Spleen (tissue), 11 donors: Measurements from ENCODE around the gene SLC24A3. TPM values are rescaled to one million over a fixed set of nuclear protein-coding genes. Genes with fewer than 3 reads are reported as not detected.

ENCODE experiments used
- DNase-seq: peaks from one replicate; pipeline ENCODE4 v3.0.0-alpha.2; 2020
- H3K27ac ChIP-seq, 8 donors: fragments of 200-600 bp; sonication (generic) in 7 of 8; 1 replicate in 4 of 8; 2 replicates in 4 of 8; pipeline versions ENCODE4 v1.5.0 to v1.8.0; 2016 to 2021; ENCODE audit warnings: inconsistent platforms in 4 of 8, mild to moderate bottlenecking in 4 of 8, moderate library complexity in 1 of 8
- H3K27me3 ChIP-seq, 7 donors: fragments of 200-600 bp; sonication (generic) in 6 of 7; replicated peaks in 1 of 7; 1 replicate in 4 of 7; 2 replicates in 3 of 7; pipeline versions ENCODE4 v1.5.0 to v1.8.0; 2016 to 2021; ENCODE audit warnings: inconsistent platforms in 3 of 7, mild to moderate bottlenecking in 1 of 7
- H3K36me3 ChIP-seq, 6 donors: fragments of 200-600 bp; sonication (generic) in 5 of 6; 1 replicate in 4 of 6; 2 replicates in 2 of 6; pipeline versions ENCODE4 v1.5.0 to v1.8.0; 2016 to 2021; ENCODE audit warnings: inconsistent platforms in 2 of 6
- H3K4me1 ChIP-seq, 6 donors: fragments of 200-600 bp; sonication (generic) in 5 of 6; 1 replicate in 3 of 6; 2 replicates in 3 of 6; pipeline versions ENCODE4 v1.5.0 to v1.8.0; 2016 to 2021; ENCODE audit warnings: inconsistent platforms in 3 of 6
- H3K4me3 ChIP-seq, 8 donors: fragments of 200-600 bp; sonication (generic) in 7 of 8; 1 replicate in 4 of 8; 2 replicates in 4 of 8; pipeline versions ENCODE4 v1.5.0 to v1.8.0; 2016 to 2021; ENCODE audit warnings: inconsistent platforms in 4 of 8, mild to moderate bottlenecking in 4 of 8, moderate library complexity in 2 of 8
- H3K9me3 ChIP-seq, 8 donors: fragments of 200-600 bp; sonication (generic) in 7 of 8; 1 replicate in 4 of 8; 2 replicates in 4 of 8; pipeline versions ENCODE4 v1.5.0 to v1.8.0; 2016 to 2021; ENCODE audit warnings: inconsistent platforms in 4 of 8
- POLR2A ChIP-seq, 3 donors: fragments of 450-650 bp; IDR thresholded peaks; one replicate each; pipeline ENCODE4 v1.5.1; 2017; ENCODE audit warnings: antibody characterized with exemption in 3 of 3, mild to moderate bottlenecking in 1 of 3
- POLR2AphosphoS5 ChIP-seq, 3 donors: sonication (generic); formaldehyde crosslinking; IDR thresholded peaks; one replicate each; pipeline ENCODE4 v1.5.1; 2017; ENCODE audit warnings: antibody characterized with exemption in 3 of 3
- WGBS, 5 donors: extraction: QIAGEN DNeasy Blood & Tissue Kit in 3 of 5; methylation state at CpG; one replicate each; pipeline versions ENCODE4 v1.1.5 to v1.1.7; 2013 to 2018; 5-methylcytosine and 5-hydroxymethylcytosine counted together
- intact Hi-C: fragments of 100-400 bp; cut with DNase I; formaldehyde crosslinking; loops from one replicate; pipeline ENCODE4 v1.15.0; 2023; ENCODE audit warnings: low total_unique reads
- polyA plus RNA-seq, 3 donors: library from polyadenylated mRNA; stranded (reverse); fragments of 200-250 nt; gene quantifications; one replicate each; pipeline ENCODE4 v1.2.1, GENCODE V29; 2013
- total RNA-seq, 7 donors: library from RNA; depleted of rRNA in 3 of 7; stranded (reverse); fragments of >200 nt in 3 of 7; fragmentation: NEBNext Ultra II Directional in 4 of 7; extraction: Animal tissue kit (Norgen Biotek cat#: 25700) in 4 of 7; gene quantifications; one replicate each; pipeline versions ENCODE4 v1.1.0 to v1.2.1, GENCODE V29; 2016 to 2021
- TF ChIP-seq, protein P1 (sequence below), 11 experiments: fragments of 200-600 bp in 7 of 11; fragments of 450-650 bp in 4 of 11; sonication (generic) in 4 of 11; IDR thresholded peaks in 8 of 11; conservative IDR thresholded peaks in 3 of 11; 1 replicate in 7 of 11; 2 replicates in 4 of 11; pipeline versions ENCODE4 v1.4.0 to v1.8.0; 2016 to 2021; ENCODE audit warnings: antibody characterized with exemption in 11 of 11, inconsistent platforms in 4 of 11, mild to moderate bottlenecking in 1 of 11
- donor health status: healthy with polysubstance abuse.
- donor health status: DM: no; HTN: no; CAD: no; lungs with moderate emphysema.
- donor health status: DM: no; HTN: no; CAD: no.
- donor health status: Bipolar disorder and iron deficiency.
- donor health status: healthy.
- donor health status: DM: no; HTN: no; CAD: no.
- donor health status: DM: yes; HTN: yes; CAD: no.

The SLC24A3 gene
- total and polyA plus RNA-seq, 10 donors = 0.37 to 3.9 (median 2.6) TPM

DNA sequence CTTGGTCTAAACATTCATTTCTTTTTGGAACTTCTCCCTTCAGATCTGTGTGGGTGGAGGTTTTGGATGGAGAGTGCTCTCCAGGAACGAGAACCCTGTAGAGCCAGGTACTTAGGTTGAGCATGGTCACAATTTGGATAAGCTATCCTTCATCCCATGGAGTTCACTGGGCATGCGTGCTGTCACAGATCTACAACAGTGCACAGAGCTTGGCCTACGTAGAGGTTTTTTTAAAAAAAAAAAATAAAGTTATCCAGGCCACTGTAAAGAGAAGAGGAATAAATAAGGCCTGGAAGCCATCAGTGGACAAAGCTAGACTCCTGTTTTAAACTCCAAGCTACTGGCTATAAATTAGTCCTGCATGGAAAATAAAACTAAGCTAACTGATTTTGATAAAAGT is 165.6 kb downstream of the SLC24A3 start:
- intact Hi-C loops = no loop called here
- Histone ChIP-seq H3K27me3 (no peaks in the 10 kb centered on the region), H3K36me3 (no peaks in the 10 kb centered on the region), H3K9me3 (no peaks in the 10 kb centered on the region), H3K27ac (no peak overlapping the region), H3K4me1 (no peaks in the 10 kb centered on the region), H3K4me3 (no peak overlapping the region)
- no peak for DNase-seq
- TF ChIP-seq, protein P1, sequence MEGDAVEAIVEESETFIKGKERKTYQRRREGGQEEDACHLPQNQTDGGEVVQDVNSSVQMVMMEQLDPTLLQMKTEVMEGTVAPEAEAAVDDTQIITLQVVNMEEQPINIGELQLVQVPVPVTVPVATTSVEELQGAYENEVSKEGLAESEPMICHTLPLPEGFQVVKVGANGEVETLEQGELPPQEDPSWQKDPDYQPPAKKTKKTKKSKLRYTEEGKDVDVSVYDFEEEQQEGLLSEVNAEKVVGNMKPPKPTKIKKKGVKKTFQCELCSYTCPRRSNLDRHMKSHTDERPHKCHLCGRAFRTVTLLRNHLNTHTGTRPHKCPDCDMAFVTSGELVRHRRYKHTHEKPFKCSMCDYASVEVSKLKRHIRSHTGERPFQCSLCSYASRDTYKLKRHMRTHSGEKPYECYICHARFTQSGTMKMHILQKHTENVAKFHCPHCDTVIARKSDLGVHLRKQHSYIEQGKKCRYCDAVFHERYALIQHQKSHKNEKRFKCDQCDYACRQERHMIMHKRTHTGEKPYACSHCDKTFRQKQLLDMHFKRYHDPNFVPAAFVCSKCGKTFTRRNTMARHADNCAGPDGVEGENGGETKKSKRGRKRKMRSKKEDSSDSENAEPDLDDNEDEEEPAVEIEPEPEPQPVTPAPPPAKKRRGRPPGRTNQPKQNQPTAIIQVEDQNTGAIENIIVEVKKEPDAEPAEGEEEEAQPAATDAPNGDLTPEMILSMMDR (IDR thresholded peaks at IDR 0.05 in 8 of 11, conservative IDR thresholded peaks at IDR 0.05 in 3 of 11) = no peak
- TF ChIP-seq POLR2A (IDR thresholded peaks at IDR 0.05) = no peak
- no peak for TF ChIP-seq POLR2AphosphoS5 (IDR thresholded peaks at IDR 0.05)
- 65 to 87% (median 83%) methylated on average over 3 of the region's 3 CpGs for WGBS, 5 donors

DNA sequence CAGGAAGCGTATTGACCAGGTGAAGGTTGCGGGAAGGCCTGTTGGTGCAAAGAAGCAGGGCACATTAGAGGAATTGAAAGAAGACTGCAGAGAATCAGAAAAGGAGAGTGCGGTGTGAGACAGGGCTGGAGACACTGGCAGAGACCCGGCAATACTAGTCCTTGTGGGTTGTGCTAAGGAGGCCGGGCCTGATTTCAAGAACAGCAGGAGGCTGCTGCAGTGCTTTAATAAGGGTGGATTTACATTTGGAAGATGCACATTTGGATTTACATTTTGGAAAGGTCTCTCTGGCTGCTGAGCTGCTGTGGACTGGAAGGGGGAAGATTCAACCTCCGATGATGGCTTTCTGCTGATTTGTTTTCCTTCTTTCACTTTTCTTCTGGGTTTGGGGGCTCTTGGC is 167.8 kb downstream of the SLC24A3 start:
- Histone ChIP-seq H3K27ac (no peak overlapping the region), H3K27me3 (no peaks in the 10 kb centered on the region), H3K9me3 (no peaks in the 10 kb centered on the region), H3K4me3 (no peak overlapping the region), H3K4me1 (no peaks in the 10 kb centered on the region), H3K36me3 (no peaks in the 10 kb centered on the region)
- TF ChIP-seq POLR2AphosphoS5 (IDR thresholded peaks at IDR 0.05) (no peak), POLR2A (IDR thresholded peaks at IDR 0.05) (no peak)
- TF ChIP-seq, protein P1 (IDR thresholded peaks at IDR 0.05 in 8 of 11, conservative IDR thresholded peaks at IDR 0.05 in 3 of 11) = no peak
- intact Hi-C loops = no loop called here
- no peak for DNase-seq
- 78 to 94% (median 86%) methylated on average over 6 of the region's 6 CpGs for WGBS, 5 donors

DNA sequence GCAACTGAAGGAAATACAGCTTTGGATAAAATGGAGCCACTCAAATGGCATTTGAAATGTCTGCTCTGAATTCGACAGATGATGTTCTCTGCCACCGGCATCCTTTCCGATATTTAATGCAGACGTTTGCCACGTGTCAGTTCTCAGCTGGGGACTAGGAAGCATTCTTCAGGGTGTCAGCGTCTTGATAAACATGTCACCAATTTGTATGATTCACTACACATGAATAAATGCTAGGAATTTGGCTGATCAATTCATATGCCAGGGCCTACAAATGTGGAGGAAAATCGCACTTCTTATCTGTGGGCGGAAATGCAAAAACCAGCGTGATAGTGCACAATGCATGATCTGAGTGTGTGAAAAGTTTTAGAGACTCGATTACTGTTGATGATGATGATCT is 169.5 kb downstream of the SLC24A3 start:
- 71 to 77% (median 76%) methylated on average over 10 of the region's 10 CpGs for WGBS, 5 donors
- H3K27me3 ChIP-seq = no peaks in the 10 kb centered on the region
- no peak overlapping the region for H3K4me3 ChIP-seq
- intact Hi-C loops = no loop called here
- no peak for DNase-seq
- H3K27ac ChIP-seq = no peak overlapping the region
- H3K9me3 ChIP-seq = no peaks in the 10 kb centered on the region
- no peaks in the 10 kb centered on the region for H3K36me3 ChIP-seq
- H3K4me1 ChIP-seq = no peaks in the 10 kb centered on the region
- TF ChIP-seq POLR2AphosphoS5 (IDR thresholded peaks at IDR 0.05) (no peak), POLR2A (IDR thresholded peaks at IDR 0.05) (no peak)

GRCh38 chr20:19382386-19383340 is 170.2 kb downstream of the SLC24A3 start:
- intact Hi-C loops = no loop called here
- no peak overlapping the region for H3K27ac ChIP-seq

More at GRCh38 chr20:19382386-19383340, 170.2 kb downstream of the SLC24A3 start:
- 61 to 77% (median 64%) methylated on average over 9 of the region's 9 CpGs for WGBS, 5 donors
- H3K36me3 ChIP-seq = no peaks in the 10 kb centered on the region
- H3K4me3 ChIP-seq = no peak overlapping the region
- TF ChIP-seq POLR2AphosphoS5 (IDR thresholded peaks at IDR 0.05) = no peak
- TF ChIP-seq, protein P1 (IDR thresholded peaks at IDR 0.05 in 8 of 11, conservative IDR thresholded peaks at IDR 0.05 in 3 of 11) = no peak
- no peak for TF ChIP-seq POLR2A (IDR thresholded peaks at IDR 0.05)
- H3K9me3 ChIP-seq = no peaks in the 10 kb centered on the region
- no peak for DNase-seq
- H3K27me3 ChIP-seq = no peaks in the 10 kb centered on the region
- H3K4me1 ChIP-seq = no peaks in the 10 kb centered on the region
